ENCODE results near the gene SLCO3A1. TPM values are rescaled to one million over a fixed set of nuclear protein-coding genes. Genes with fewer than 3 reads are reported as not detected.

The SLCO3A1 gene
- total RNA-seq, 1 donor from 2014 or later, result 7.7 TPM

DNA sequence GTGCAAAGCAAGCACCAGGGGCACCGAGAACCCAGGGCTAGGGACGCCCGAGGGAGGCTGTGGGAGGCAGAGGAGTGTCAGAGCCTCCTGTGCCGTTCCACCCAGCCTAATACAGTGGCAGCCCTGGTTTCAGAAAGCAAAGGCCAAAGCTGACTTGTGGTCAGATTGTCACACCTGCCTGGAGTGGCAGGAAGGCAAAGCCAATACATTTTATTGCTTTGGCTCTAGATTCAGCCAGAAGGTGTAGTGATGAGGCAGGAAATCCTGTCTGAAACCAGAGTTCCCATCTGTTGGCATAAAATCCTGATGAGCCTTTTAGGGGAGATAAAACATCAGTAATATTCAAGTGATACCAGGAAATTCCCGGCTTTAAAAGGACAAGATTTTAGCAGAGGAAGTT is 168.3 kb downstream of the SLCO3A1 start:
- Mint-ChIP-seq H3K36me3 (ENCODE audit: insufficient read depth) (no peaks in the 10 kb centered on the region), H3K4me3 (ENCODE audit: low read depth) (no peak overlapping the region), H3K9me3 (ENCODE audit: low read depth) (no peaks in the 10 kb centered on the region), H3K4me1 (ENCODE audit: low read depth) (no peaks in the 10 kb centered on the region), H3K27me3 (peaks cover 13% of the 10 kb centered on the region), H3K27ac (no peak overlapping the region)
- TF ChIP-seq, protein P1, sequence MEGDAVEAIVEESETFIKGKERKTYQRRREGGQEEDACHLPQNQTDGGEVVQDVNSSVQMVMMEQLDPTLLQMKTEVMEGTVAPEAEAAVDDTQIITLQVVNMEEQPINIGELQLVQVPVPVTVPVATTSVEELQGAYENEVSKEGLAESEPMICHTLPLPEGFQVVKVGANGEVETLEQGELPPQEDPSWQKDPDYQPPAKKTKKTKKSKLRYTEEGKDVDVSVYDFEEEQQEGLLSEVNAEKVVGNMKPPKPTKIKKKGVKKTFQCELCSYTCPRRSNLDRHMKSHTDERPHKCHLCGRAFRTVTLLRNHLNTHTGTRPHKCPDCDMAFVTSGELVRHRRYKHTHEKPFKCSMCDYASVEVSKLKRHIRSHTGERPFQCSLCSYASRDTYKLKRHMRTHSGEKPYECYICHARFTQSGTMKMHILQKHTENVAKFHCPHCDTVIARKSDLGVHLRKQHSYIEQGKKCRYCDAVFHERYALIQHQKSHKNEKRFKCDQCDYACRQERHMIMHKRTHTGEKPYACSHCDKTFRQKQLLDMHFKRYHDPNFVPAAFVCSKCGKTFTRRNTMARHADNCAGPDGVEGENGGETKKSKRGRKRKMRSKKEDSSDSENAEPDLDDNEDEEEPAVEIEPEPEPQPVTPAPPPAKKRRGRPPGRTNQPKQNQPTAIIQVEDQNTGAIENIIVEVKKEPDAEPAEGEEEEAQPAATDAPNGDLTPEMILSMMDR (IDR thresholded peaks at IDR 0.05; ENCODE audit: unreplicated experiment), result no peak
- DNase-seq (ENCODE audit: low spot score, unreplicated experiment), result no peak

DNA sequence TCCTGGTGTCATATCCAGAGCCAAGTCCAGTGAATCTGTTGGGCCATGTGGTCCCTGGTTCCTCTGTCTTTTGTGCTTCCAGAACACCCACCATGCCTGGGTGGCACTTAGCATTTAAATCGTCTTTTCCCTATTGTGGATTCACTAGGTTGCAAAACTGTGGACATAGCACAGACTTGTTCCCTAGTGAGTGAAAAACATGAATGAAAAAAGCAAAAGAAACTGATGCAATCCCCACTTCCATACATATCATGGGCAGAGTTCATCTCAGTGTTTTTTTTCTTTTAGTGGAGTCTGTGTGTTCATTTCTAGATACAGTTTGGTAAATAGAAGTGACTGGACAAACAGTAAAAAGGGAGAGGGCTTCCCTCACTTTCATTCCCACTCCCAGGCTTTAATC is 170.5 kb downstream of the SLCO3A1 start:
- Mint-ChIP-seq H3K27ac (no peak overlapping the region), H3K9me3 (ENCODE audit: low read depth) (no peaks in the 10 kb centered on the region), H3K4me1 (ENCODE audit: low read depth) (no peaks in the 10 kb centered on the region), H3K36me3 (ENCODE audit: insufficient read depth) (no peaks in the 10 kb centered on the region), H3K4me3 (ENCODE audit: low read depth) (no peak overlapping the region), H3K27me3 (peaks cover 12% of the 10 kb centered on the region)
- DNase-seq (ENCODE audit: low spot score, unreplicated experiment), result no peak
- TF ChIP-seq, protein P1 (IDR thresholded peaks at IDR 0.05; ENCODE audit: unreplicated experiment), result no peak

DNA sequence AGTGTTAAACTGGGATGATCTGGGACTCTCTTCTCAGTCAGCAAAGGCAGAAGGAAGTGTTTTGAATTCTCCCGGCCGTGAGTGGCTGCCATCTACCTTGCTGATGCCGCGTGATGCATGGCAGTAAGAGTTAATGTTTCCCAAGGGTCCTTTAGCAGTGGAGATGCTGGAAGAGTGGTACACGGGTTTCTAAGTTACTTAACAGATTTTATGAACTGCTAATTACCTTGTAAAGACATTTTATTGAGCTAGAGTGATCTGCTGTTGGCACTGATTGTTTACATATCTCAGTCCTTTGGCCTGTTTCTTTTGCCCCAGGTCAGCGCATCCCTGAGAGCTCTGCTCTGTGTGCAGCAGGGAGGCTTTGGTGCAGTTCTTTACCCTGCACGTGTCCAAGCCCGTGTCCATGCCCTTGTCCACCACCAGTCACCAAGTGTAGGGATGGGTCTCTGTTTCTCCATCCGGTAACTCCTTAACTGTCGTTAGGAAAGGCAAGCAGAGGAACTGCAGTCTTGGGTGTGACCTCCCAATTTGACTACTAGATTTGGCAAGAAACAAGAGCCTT is 172.3 kb downstream of the SLCO3A1 start:
- no peak for DNase-seq (ENCODE audit: low spot score, unreplicated experiment)
- H3K36me3 Mint-ChIP-seq (ENCODE audit: insufficient read depth), result no peaks in the 10 kb centered on the region
- no peak overlapping the region for H3K4me3 Mint-ChIP-seq (ENCODE audit: low read depth)
- TF ChIP-seq, protein P1 (IDR thresholded peaks at IDR 0.05; ENCODE audit: unreplicated experiment), result no peak
- H3K9me3 Mint-ChIP-seq (ENCODE audit: low read depth), result no peaks in the 10 kb centered on the region
- H3K4me1 Mint-ChIP-seq (ENCODE audit: low read depth), result no peaks in the 10 kb centered on the region
- H3K27ac Mint-ChIP-seq, result no peak overlapping the region
- peaks cover 17% of the 10 kb centered on the region for H3K27me3 Mint-ChIP-seq

DNA sequence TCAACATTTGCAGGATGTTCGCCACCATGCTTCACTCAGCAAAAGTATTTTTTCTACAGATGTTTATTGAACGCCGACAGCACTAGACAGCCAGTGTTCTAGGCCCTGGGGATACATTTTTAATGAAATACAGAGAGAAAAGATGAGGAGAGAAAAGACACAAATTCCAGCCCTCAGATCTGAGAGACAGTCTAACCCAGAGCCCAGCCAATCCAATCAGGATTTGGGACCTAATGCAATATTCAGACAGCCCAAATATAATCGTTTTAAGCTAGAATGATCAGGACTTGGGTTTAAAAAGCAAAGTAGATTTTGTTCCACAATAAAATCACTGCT is 174.8 kb downstream of the SLCO3A1 start:
- Mint-ChIP-seq H3K27me3 (peaks cover 27% of the 10 kb centered on the region), H3K9me3 (ENCODE audit: low read depth) (no peaks in the 10 kb centered on the region), H3K4me1 (ENCODE audit: low read depth) (no peaks in the 10 kb centered on the region), H3K4me3 (ENCODE audit: low read depth) (no peak overlapping the region), H3K36me3 (ENCODE audit: insufficient read depth) (no peaks in the 10 kb centered on the region), H3K27ac (no peak overlapping the region)
- TF ChIP-seq, protein P1 (IDR thresholded peaks at IDR 0.05; ENCODE audit: unreplicated experiment), result no peak
- DNase-seq (ENCODE audit: low spot score, unreplicated experiment), result no peak

DNA sequence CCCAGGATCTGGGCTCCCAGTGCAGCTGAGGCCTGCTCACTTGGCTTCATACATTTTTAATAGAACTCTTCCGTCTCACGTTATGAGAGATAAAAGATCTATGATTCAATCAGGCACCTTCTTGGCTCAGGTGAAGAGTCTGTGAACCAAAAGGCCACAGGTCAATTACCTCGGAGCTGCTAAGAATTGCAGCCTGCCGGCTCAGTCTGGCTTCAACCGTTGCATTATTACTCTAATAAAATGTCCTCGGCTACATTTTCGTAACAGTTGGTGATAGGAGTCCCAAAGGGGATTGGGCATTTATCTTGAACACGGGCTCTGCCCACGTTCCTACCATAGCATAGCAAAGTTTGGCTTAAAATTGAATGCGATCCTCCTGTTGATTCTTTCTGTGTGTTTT is 176.3 kb downstream of the SLCO3A1 start:
- no peak for DNase-seq (ENCODE audit: low spot score, unreplicated experiment)
- no peak overlapping the region for H3K4me3 Mint-ChIP-seq (ENCODE audit: low read depth)
- H3K36me3 Mint-ChIP-seq (ENCODE audit: insufficient read depth), result no peaks in the 10 kb centered on the region
- TF ChIP-seq, protein P1 (IDR thresholded peaks at IDR 0.05; ENCODE audit: unreplicated experiment), result no peak
- peaks cover 37% of the 10 kb centered on the region for H3K27me3 Mint-ChIP-seq
- no peaks in the 10 kb centered on the region for H3K9me3 Mint-ChIP-seq (ENCODE audit: low read depth)
- H3K27ac Mint-ChIP-seq, result no peak overlapping the region
- no peaks in the 10 kb centered on the region for H3K4me1 Mint-ChIP-seq (ENCODE audit: low read depth)

Data from progenitor cell of endocrine pancreas (in vitro differentiated cells).